Psoas muscle (tissue), 8 donors: ENCODE results near the gene LSAMP. TPM values are rescaled to one million over a fixed set of nuclear protein-coding genes. Genes with fewer than 3 reads are reported as not detected.
"Not testable (repeated sequence)": the region's sequence is repeated elsewhere in the genome, so short reads cannot be mapped to it uniquely, and the experiment has no call there.

Experiments
- ATAC-seq, 4 donors: fragments of 200-7000 bp; cut with Tn5 transposase; one replicate each; pipeline ENCODE4 v1.9.1; 2020; ENCODE audit warnings: moderate library complexity in 3 of 4, mild to moderate bottlenecking in 2 of 4
- DNase-seq, 2 donors: peaks; one replicate each; pipeline ENCODE4 v3.0.0-alpha.2; 2020
- H3K27ac ChIP-seq: fragments of 200-600 bp; one replicate; pipeline ENCODE4 v1.8.0; 2022
- H3K27me3 ChIP-seq, 3 donors: fragments of 200-600 bp in 1 of 3; one replicate each; pipeline versions ENCODE4 v1.6.1 to v1.8.0; 2013 to 2022; ENCODE audit warnings: low read length in 2 of 3, mild to moderate bottlenecking in 2 of 3, moderate library complexity in 1 of 3; ENCODE audit not compliant: insufficient read depth in 3 of 3
- H3K36me3 ChIP-seq, 2 donors: fragments of 200-600 bp in 1 of 2; one replicate each; pipeline versions ENCODE4 v1.6.1 to v1.8.0; 2013 to 2022; ENCODE audit warnings: low read depth in 1 of 2, mild to moderate bottlenecking in 1 of 2, moderate library complexity in 1 of 2; ENCODE audit not compliant: insufficient read depth in 1 of 2
- H3K4me1 ChIP-seq: fragments of 200-600 bp; one replicate; pipeline ENCODE4 v1.8.0; 2022
- H3K4me3 ChIP-seq: fragments of 200-600 bp; one replicate; pipeline ENCODE4 v1.8.0; 2022; ENCODE audit warnings: mild to moderate bottlenecking
- H3K9me3 ChIP-seq: fragments of 200-600 bp; one replicate; pipeline ENCODE4 v1.8.0; 2022
- CTCF ChIP-seq: fragments of 200-600 bp; IDR thresholded peaks from one replicate; pipeline ENCODE4 v1.8.0; 2022; ENCODE audit warnings: antibody characterized with exemption
- WGBS, 3 donors: extraction: QIAGEN DNeasy Blood & Tissue Kit; methylation state at CpG; one replicate each; pipeline versions ENCODE4 v1.1.6 to v1.1.7; 2013; 5-methylcytosine and 5-hydroxymethylcytosine counted together
- intact Hi-C, 2 donors: fragments of 100-400 bp; cut with DNase I; formaldehyde crosslinking; loops; one replicate each; pipeline versions ENCODE4 v1.11.0 to v1.14.2; 2022
- polyA plus RNA-seq, 3 donors: library from polyadenylated mRNA; stranded (reverse); fragments of 200-250 nt; gene quantifications; one replicate each; pipeline ENCODE4 v1.2.3, GENCODE V29; 2013
- total RNA-seq, 4 donors: library from RNA; stranded (reverse); fragmentation: NEBNext Ultra II Directional in 2 of 4; extraction: Animal tissue kit (Norgen Biotek cat#: 25700) in 2 of 4; gene quantifications; one replicate each; pipeline versions ENCODE4 v1.2.1 to v1.2.4, GENCODE V29; 2021 to 2023
- donor health status: healthy with polysubstance abuse.
- donor health status: DM: no; HTN: no; CAD: no; lungs with moderate emphysema.
- donor health status: Bipolar disorder and iron deficiency.
- donor health status: healthy.
- donor health status: DM: yes; HTN: yes; CAD: no.
- donor health status: DM: no; HTN: no; CAD: no.
- donor health status: DM: no; HTN: no; CAD: no.
- donor health status: DM: yes; HTN: yes; CAD: no.

The LSAMP gene
- total and polyA plus RNA-seq, 7 donors = 0.01 to 0.17 (median 0.04) TPM; not detected in 4

GRCh38 chr3:116077557-116077956 is 367.7 kb downstream of the LSAMP start:
- intact Hi-C loops = no loop called here
- H3K4me1 ChIP-seq = no peaks in the 10 kb centered on the region
- no peak overlapping the region for H3K27ac ChIP-seq
- no peak for DNase-seq
- WGBS, 3 donors = 91 to 95% (median 94%) methylated on average over 2 of the region's 2 CpGs
- TF ChIP-seq CTCF = no peak
- H3K36me3 ChIP-seq = no peaks in the 10 kb centered on the region
- ATAC-seq = no peak
- H3K27me3 ChIP-seq = no peaks in the 10 kb centered on the region
- no peak overlapping the region for H3K4me3 ChIP-seq
- H3K9me3 ChIP-seq = no peaks in the 10 kb centered on the region

- H3K4me3 ChIP-seq = no peak overlapping the region
- ATAC-seq (no peak), DNase-seq (no peak)
- WGBS, 3 donors = 93 to 100% (median 98%) methylated on average over 1 of the region's 1 CpG
- no peaks in the 10 kb centered on the region for H3K9me3 ChIP-seq
- no peaks in the 10 kb centered on the region for H3K4me1 ChIP-seq
- no peak overlapping the region for H3K27ac ChIP-seq
- no peaks in the 10 kb centered on the region for H3K36me3 ChIP-seq
- H3K27me3 ChIP-seq = no peaks in the 10 kb centered on the region
- intact Hi-C loops = no loop called here
- no peak for TF ChIP-seq CTCF
Observed at GRCh38 chr3:116077059-116077458, 368.2 kb downstream of the LSAMP start.

- ATAC-seq, H3K4me3 ChIP-seq, H3K36me3 ChIP-seq, DNase-seq, H3K9me3 ChIP-seq, H3K4me1 ChIP-seq, intact Hi-C loops, H3K27ac ChIP-seq, H3K27me3 ChIP-seq: not testable (repeated sequence)
- WGBS, 3 donors = 93 to 96% (median 94%) methylated on average over 8 of the region's 8 CpGs
Observed at GRCh38 chr3:116070516-116071278, 374.6 kb downstream of the LSAMP start.

GRCh38 chr3:116070061-116070460 is 375.2 kb downstream of the LSAMP start:
- no peak for ATAC-seq
- Histone ChIP-seq H3K4me3 (no peak overlapping the region), H3K36me3 (no peaks in the 10 kb centered on the region), H3K27me3 (no peaks in the 10 kb centered on the region), H3K4me1 (no peaks in the 10 kb centered on the region), H3K9me3 (no peaks in the 10 kb centered on the region), H3K27ac (no peak overlapping the region)
- intact Hi-C loops = no loop called here
- no peak for DNase-seq
- TF ChIP-seq CTCF = no peak
- 75 to 88% (median 78%) methylated on average over 2 of the region's 2 CpGs for WGBS, 3 donors

GRCh38 chr3:116069024-116069423 is 376.3 kb downstream of the LSAMP start:
- WGBS, 3 donors = 60 to 74% (median 63%) methylated on average over 4 of the region's 4 CpGs
- H3K27ac ChIP-seq = no peak overlapping the region
- H3K4me1 ChIP-seq = no peaks in the 10 kb centered on the region

More at GRCh38 chr3:116069024-116069423, 376.3 kb downstream of the LSAMP start:
- Histone ChIP-seq H3K36me3 (no peaks in the 10 kb centered on the region), H3K27me3 (no peaks in the 10 kb centered on the region), H3K9me3 (no peaks in the 10 kb centered on the region), H3K4me3 (no peak overlapping the region)
- TF ChIP-seq CTCF = no peak
- intact Hi-C loops = no loop called here
- DNase-seq (no peak), ATAC-seq (no peak)
